ENCODE results near the gene BBIP1. TPM values are rescaled to one million over a fixed set of nuclear protein-coding genes. Genes with fewer than 3 reads are reported as not detected.

Gene BBIP1
- total and polyA plus RNA-seq, 2 experiments from 2014 or later = 14.8 to 56.5 TPM

- no peaks in the 10 kb centered on the region for H3K9me3 Mint-ChIP-seq
- peaks cover 17% of the 10 kb centered on the region; the same call in 1 of the 2 replicates for H4K20me1 ChIP-seq (replicated peaks; ENCODE audit: insufficient read depth)
- H3K27ac Mint-ChIP-seq = no peak overlapping the region; the same call in 1 of the 2 replicates
These were observed 44.2 kb upstream of the BBIP1 start for GRCh38 chr10:110963162-110963561.

More at GRCh38 chr10:110963162-110963561, 44.2 kb upstream of the BBIP1 start:
- Histone ChIP-seq H3K27ac (ENCODE audit: low read depth) (no peak overlapping the region), H3K4me1 (ENCODE audit: insufficient read depth) (no peaks in the 10 kb centered on the region; the same call in 1 of the 2 replicates), H2AFZ (no peak overlapping the region), H3K4me3 (no peak overlapping the region), H3K27me3 (ENCODE audit: insufficient read depth) (no peaks in the 10 kb centered on the region), H3K4me2 (no peak overlapping the region), H3F3A (replicated peaks; ENCODE audit: low read depth) (no peaks in the 10 kb centered on the region), H3K9me2 (ENCODE audit: insufficient read depth) (no peaks in the 10 kb centered on the region), H3K36me3 (ENCODE audit: insufficient read depth) (no peaks in the 10 kb centered on the region), H3K79me2 (replicated peaks; ENCODE audit: insufficient read depth) (peaks cover 98% of the 10 kb centered on the region)
- no peaks in the 10 kb centered on the region for H3K36me3 Mint-ChIP-seq (ENCODE audit: low read depth)
- no peak for TF ChIP-seq POLR2AphosphoS5 (IDR thresholded peaks at IDR 0.05; ENCODE audit: low read depth)
- TF ChIP-seq NANOG (IDR thresholded peaks at IDR 0.05; ENCODE audit: borderline replicate concordance) = no peak
- TF ChIP-seq CREB1 (CRISPR knock-in tag; IDR thresholded peaks at IDR 0.05; ENCODE audit: low read depth) = no peak
- TF ChIP-seq, protein P1, sequence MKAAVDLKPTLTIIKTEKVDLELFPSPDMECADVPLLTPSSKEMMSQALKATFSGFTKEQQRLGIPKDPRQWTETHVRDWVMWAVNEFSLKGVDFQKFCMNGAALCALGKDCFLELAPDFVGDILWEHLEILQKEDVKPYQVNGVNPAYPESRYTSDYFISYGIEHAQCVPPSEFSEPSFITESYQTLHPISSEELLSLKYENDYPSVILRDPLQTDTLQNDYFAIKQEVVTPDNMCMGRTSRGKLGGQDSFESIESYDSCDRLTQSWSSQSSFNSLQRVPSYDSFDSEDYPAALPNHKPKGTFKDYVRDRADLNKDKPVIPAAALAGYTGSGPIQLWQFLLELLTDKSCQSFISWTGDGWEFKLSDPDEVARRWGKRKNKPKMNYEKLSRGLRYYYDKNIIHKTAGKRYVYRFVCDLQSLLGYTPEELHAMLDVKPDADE (IDR thresholded peaks at IDR 0.05) = no peak
- no peak for TF ChIP-seq ZNF114 (CRISPR knock-in tag; IDR thresholded peaks at IDR 0.05)
- no peak for TF ChIP-seq ZNF462 (CRISPR knock-in tag; IDR thresholded peaks at IDR 0.05)
- no peak for TF ChIP-seq CTCF (conservative IDR thresholded peaks at IDR 0.05; ENCODE audit: low read depth in 2 of 2)
- no peak for TF ChIP-seq REST (IDR thresholded peaks at IDR 0.05; ENCODE audit: unreplicated experiment)
- TF ChIP-seq JUNB (IDR thresholded peaks at IDR 0.05; ENCODE audit: unreplicated experiment) = no peak
- no peak for TF ChIP-seq EZH2phosphoT487 (IDR thresholded peaks at IDR 0.05; ENCODE audit: unreplicated experiment)
- TF ChIP-seq EZH2 (IDR thresholded peaks at IDR 0.05; ENCODE audit: low read depth, unreplicated experiment) = no peak
- no peak for TF ChIP-seq STAT1 (IDR thresholded peaks at IDR 0.05; ENCODE audit: unreplicated experiment)
- TF ChIP-seq ZNF331 (CRISPR knock-in tag; IDR thresholded peaks at IDR 0.05; ENCODE audit: low read depth) = no peak
- H3K4me1 Mint-ChIP-seq = peaks cover 4% of the 10 kb centered on the region
- DNase-seq (ENCODE audit: low spot score) = no peak
- ATAC-seq = no peak
- H3K4me3 Mint-ChIP-seq = no peak overlapping the region
- peaks cover 2% of the 10 kb centered on the region for H3K27me3 Mint-ChIP-seq (ENCODE audit: insufficient read depth, low read depth, poor library complexity)

Measured in GM23338 (cell line).